ENCODE measurements around the gene NTM. TPM values are rescaled to one million over a fixed set of nuclear protein-coding genes. Genes with fewer than 3 reads are reported as not detected.

NTM gene
- polyA plus RNA-seq, 1 donor (not counting 4 experiments of a cell fraction or from before 2014, with no cell fraction given): 47.9 TPM

- peaks cover 25% of the 10 kb centered on the region for H3K4me1 ChIP-seq (ENCODE audit: control insufficient read depth, extremely low read depth, insufficient read depth, low read length)
- H3K27me3 ChIP-seq (ENCODE audit: control insufficient read depth, extremely low read depth, insufficient read depth, low read length): no peaks in the 10 kb centered on the region
- peak overlapping the region; percentile 58 for H3K4me2 ChIP-seq (ENCODE audit: control insufficient read depth, extremely low read depth, insufficient read depth, low read depth, low read length)
- FAIRE-seq (peak; percentile 65), DNase-seq (ENCODE audit: low read depth, low spot score) (no peak)
- H3K36me3 ChIP-seq (ENCODE audit: control insufficient read depth in 2 of 2, extremely low read depth in 1 of 2, insufficient read depth in 2 of 2, low read length in 2 of 2): no peaks in the 10 kb centered on the region
- H3K27ac ChIP-seq (ENCODE audit: control insufficient read depth, insufficient read depth, low read length): peak overlapping the region; percentile 2
- H3K9ac ChIP-seq (ENCODE audit: control insufficient read depth, extremely low read depth, insufficient read depth, low read length): no peak overlapping the region
- H3K4me3 ChIP-seq (ENCODE audit: control insufficient read depth in 2 of 3, extremely low read depth in 1 of 3, insufficient read depth in 2 of 3, low read depth in 1 of 3, low read length in 3 of 3): no peak overlapping the region
- dilution Hi-C loops (cut with MboI; ENCODE audit: extremely low pct_ligation_motif_present, low sequenced_read_pairs): no loop called here
- no peaks in the 10 kb centered on the region for H3K9me3 ChIP-seq (ENCODE audit: control insufficient read depth, low read depth, low read length)
- H2AFZ ChIP-seq (ENCODE audit: control insufficient read depth, low read length): peak overlapping the region; percentile 57
- H4K20me1 ChIP-seq (ENCODE audit: control insufficient read depth, extremely low read depth, insufficient read depth, low read length): no peaks in the 10 kb centered on the region
- no peaks in the 10 kb centered on the region for H3K79me2 ChIP-seq (ENCODE audit: control insufficient read depth, insufficient read depth, low read length)
- H3K9me1 ChIP-seq (ENCODE audit: control insufficient read depth, extremely low read depth, insufficient read depth, low read length): no peaks in the 10 kb centered on the region
- TF ChIP-seq CTCF (optimal IDR thresholded peaks at IDR 0.05 in 1 of 3, IDR thresholded peaks at IDR 0.05 in 1 of 3, conservative IDR thresholded peaks at IDR 0.05 in 1 of 3; ENCODE audit: extremely low read depth in 1 of 3, insufficient read depth in 2 of 3, low read length in 3 of 3) (no peak), EZH2 (IDR thresholded peaks at IDR 0.05; ENCODE audit: low read length) (no peak)
These were observed 51.6 kb downstream of the NTM start for GRCh38 chr11:131422029-131422428.

GRCh38 chr11:131422496-131422895 is 52.1 kb downstream of the NTM start:
- H2AFZ ChIP-seq (ENCODE audit: control insufficient read depth, low read length): no peak overlapping the region
- no peaks in the 10 kb centered on the region for H3K9me3 ChIP-seq (ENCODE audit: control insufficient read depth, low read depth, low read length)
- peak; percentile 67 for FAIRE-seq
- H3K79me2 ChIP-seq (ENCODE audit: control insufficient read depth, insufficient read depth, low read length): no peaks in the 10 kb centered on the region
- no peaks in the 10 kb centered on the region for H3K36me3 ChIP-seq (ENCODE audit: control insufficient read depth in 2 of 2, extremely low read depth in 1 of 2, insufficient read depth in 2 of 2, low read length in 2 of 2)
- no peak for DNase-seq (ENCODE audit: low read depth, low spot score)
- no peak overlapping the region for H3K4me3 ChIP-seq (ENCODE audit: control insufficient read depth in 2 of 3, extremely low read depth in 1 of 3, insufficient read depth in 2 of 3, low read depth in 1 of 3, low read length in 3 of 3)
- H3K27ac ChIP-seq (ENCODE audit: control insufficient read depth, insufficient read depth, low read length): peak overlapping the region; percentile 2
- H3K27me3 ChIP-seq (ENCODE audit: control insufficient read depth, extremely low read depth, insufficient read depth, low read length): no peaks in the 10 kb centered on the region
- no peak overlapping the region for H3K9ac ChIP-seq (ENCODE audit: control insufficient read depth, extremely low read depth, insufficient read depth, low read length)
- dilution Hi-C loops (cut with MboI; ENCODE audit: extremely low pct_ligation_motif_present, low sequenced_read_pairs): no loop called here
- peaks cover 25% of the 10 kb centered on the region for H3K4me1 ChIP-seq (ENCODE audit: control insufficient read depth, extremely low read depth, insufficient read depth, low read length)
- no peak for TF ChIP-seq CTCF (optimal IDR thresholded peaks at IDR 0.05 in 1 of 3, IDR thresholded peaks at IDR 0.05 in 1 of 3, conservative IDR thresholded peaks at IDR 0.05 in 1 of 3; ENCODE audit: extremely low read depth in 1 of 3, insufficient read depth in 2 of 3, low read length in 3 of 3)
- TF ChIP-seq EZH2 (IDR thresholded peaks at IDR 0.05; ENCODE audit: low read length): no peak
- H3K4me2 ChIP-seq (ENCODE audit: control insufficient read depth, extremely low read depth, insufficient read depth, low read depth, low read length): peak overlapping the region; percentile 58
- no peaks in the 10 kb centered on the region for H4K20me1 ChIP-seq (ENCODE audit: control insufficient read depth, extremely low read depth, insufficient read depth, low read length)
- H3K9me1 ChIP-seq (ENCODE audit: control insufficient read depth, extremely low read depth, insufficient read depth, low read length): no peaks in the 10 kb centered on the region
